Stimulated activated CD8-positive, alpha-beta memory T cell treated with anti-CD3 and anti-CD28 coated beads, Interleukin-4, amount 100 ng/mL, for 1 hour (primary cell): ENCODE results near the gene MAPK8IP3.

Experiments
- DNase-seq, 2 donors: peaks; one replicate each; pipeline ENCODE4 v3.0.0-alpha.2; 2020; ENCODE audit warnings: low read depth in 2 of 2, low spot score in 1 of 2

The MAPK8IP3 gene

GRCh38 chr16:1762196-1762878 lies 56.3 kb downstream of the MAPK8IP3 start:
- no peak for DNase-seq

GRCh38 chr16:1762879-1763520 lies 57.0 kb downstream of the MAPK8IP3 start:
- DNase-seq = no peak

- DNase-seq = no peak
Observed at GRCh38 chr16:1763521-1764511, 57.8 kb downstream of the MAPK8IP3 start.

- no peak for DNase-seq
Observed at GRCh38 chr16:1764971-1765370, 59.0 kb downstream of the MAPK8IP3 start.

- DNase-seq = no peak
Observed at GRCh38 chr16:1765826-1766225, 59.8 kb downstream of the MAPK8IP3 start.

GRCh38 chr16:1766231-1766630 lies 60.2 kb downstream of the MAPK8IP3 start:
- DNase-seq = no peak

- no peak for DNase-seq
Observed at GRCh38 chr16:1766701-1767100, 60.7 kb downstream of the MAPK8IP3 start.

GRCh38 chr16:1767116-1767994 lies 61.4 kb downstream of the MAPK8IP3 start:
- DNase-seq = no peak

- DNase-seq = no peak
Observed at GRCh38 chr16:1768061-1768766, 62.2 kb downstream of the MAPK8IP3 start.

GRCh38 chr16:1768767-1769401 lies 62.9 kb downstream of the MAPK8IP3 start:
- no peak for DNase-seq

GRCh38 chr16:1769402-1770300 lies 63.7 kb downstream of the MAPK8IP3 start:
- DNase-seq = no peak

- no peak for DNase-seq
Observed at GRCh38 chr16:1770328-1771187, 64.6 kb downstream of the MAPK8IP3 start.

GRCh38 chr16:1771188-1771863 lies 65.3 kb downstream of the MAPK8IP3 start, which contains the start of gene NME3:
NME3 (minus strand) TSS chr16:1771543; CDS start chr16:1771534, 9 bp downstream.
- peak; percentile 52 to 56 for DNase-seq

- no peak for DNase-seq
Observed at GRCh38 chr16:1771864-1772361, 65.9 kb downstream of the MAPK8IP3 start.

GRCh38 chr16:1772362-1772907 lies 66.4 kb downstream of the MAPK8IP3 start, which contains the start of gene EME2:
EME2 (plus strand) TSS chr16:1772810; CDS start chr16:1773228, 418 bp downstream.
- DNase-seq = no peak
